Keratinocyte (primary cell): ENCODE data around the gene LYSET.

Source experiments
- CTCF ChIP-seq, 3 experiments: IDR thresholded peaks in 1 of 3; conservative IDR thresholded peaks in 1 of 3; optimal IDR thresholded peaks in 1 of 3; 2 replicates in 2 of 3; 3 replicates in 1 of 3; pipeline versions ENCODE3 to v1.5.1; 2011; ENCODE audit warnings: low read length in 3 of 3, mild to moderate bottlenecking in 3 of 3, moderate library complexity in 2 of 3, control low read depth in 1 of 3, inconsistent platforms in 1 of 3; ENCODE audit not compliant: insufficient read depth in 2 of 3; ENCODE audit errors: extremely low read depth in 1 of 3
- EZH2 ChIP-seq: IDR thresholded peaks from one replicate; pipeline ENCODE4 v1.6.1; 2012; ENCODE audit warnings: inconsistent platforms, mild to moderate bottlenecking, low read length, moderate library complexity

DNA sequence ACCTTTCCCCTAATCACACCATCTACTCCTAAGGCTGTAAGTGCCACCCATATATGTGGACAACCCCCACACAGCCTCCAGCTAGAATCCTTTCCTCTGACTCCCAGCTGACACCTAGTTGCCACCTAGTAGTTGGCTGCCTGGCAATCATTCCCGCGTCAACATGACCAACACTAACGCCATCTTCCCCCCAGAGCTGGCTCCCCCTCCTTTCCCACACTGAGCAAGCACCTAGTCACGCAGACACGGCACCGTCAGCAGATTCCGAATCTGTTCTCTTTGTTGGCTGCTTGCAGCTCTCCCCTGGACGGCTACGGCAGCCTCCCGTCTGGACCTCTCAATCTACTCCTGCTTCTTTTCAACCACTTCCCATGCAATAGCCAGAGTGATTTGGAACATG, 49.7 kb downstream of the LYSET start:
- TF ChIP-seq CTCF (optimal IDR thresholded peaks at IDR 0.05 in 1 of 3, IDR thresholded peaks at IDR 0.05 in 1 of 3, conservative IDR thresholded peaks at IDR 0.05 in 1 of 3; ENCODE audit: extremely low read depth in 1 of 3, insufficient read depth in 2 of 3, low read length in 3 of 3) (no peak), EZH2 (no peak)
